CD8-positive, alpha-beta memory T cell (primary cell): ENCODE results near the gene DAB2IP. TPM values are rescaled to one million over a fixed set of nuclear protein-coding genes. Genes with fewer than 3 reads are reported as not detected.

Experiments
- CTCF ChIA-PET: fragments of 350-600 bp; sonication (Branson Sonifier 250); formaldehyde crosslinking; loops from one replicate; lab custom pipeline; 2021; ENCODE audit warnings: antibody characterized with exemption; lab: Charles Lee
- POLR2A ChIA-PET: fragments of 350-600 bp; sonication (Branson Sonifier 250); formaldehyde crosslinking; loops from one replicate; lab custom pipeline; 2021; ENCODE audit warnings: antibody characterized with exemption; lab: Charles Lee
- DNase-seq, 5 donors: peaks; one replicate each; pipeline versions ENCODE4 v3.0.0 to v3.0.0-alpha.2; 2020 to 2022; ENCODE audit warnings: mixed read lengths in 1 of 5
- H3K27ac ChIP-seq: one replicate; pipeline ENCODE4 v1.7.0; 2013; ENCODE audit warnings: low read depth, mild to moderate bottlenecking, low read length, moderate library complexity
- H3K27me3 ChIP-seq: 2 replicates; pipeline ENCODE4 v1.7.0; 2013; ENCODE audit warnings: low read length, mild to moderate bottlenecking; ENCODE audit not compliant: insufficient read depth, poor library complexity, severe bottlenecking
- H3K36me3 ChIP-seq: 2 replicates; pipeline ENCODE4 v1.7.0; 2013; ENCODE audit warnings: mild to moderate bottlenecking, low read length, moderate library complexity; ENCODE audit not compliant: insufficient read depth
- H3K4me1 ChIP-seq: 2 replicates; pipeline ENCODE4 v1.7.0; 2013; ENCODE audit warnings: mild to moderate bottlenecking, low read length, moderate library complexity; ENCODE audit not compliant: insufficient read depth
- H3K4me3 ChIP-seq: 2 replicates; pipeline ENCODE4 v1.7.0; 2013; ENCODE audit warnings: mild to moderate bottlenecking, low read length
- H3K9me3 ChIP-seq: 2 replicates; pipeline ENCODE4 v1.7.0; 2013; ENCODE audit warnings: mild to moderate bottlenecking, low read length
- H3K27ac Mint-ChIP-seq, 8 donors: one replicate each; pipeline ENCODE4 v1.8.0; 2020 to 2021; ENCODE audit warnings: mixed read lengths in 8 of 8, mild to moderate bottlenecking in 6 of 8, inconsistent platforms in 3 of 8, moderate library complexity in 3 of 8
- H3K27me3 Mint-ChIP-seq, 2 donors: one replicate each; pipeline ENCODE4 v1.8.0; 2020 to 2021; ENCODE audit warnings: mixed read lengths in 2 of 2, mild to moderate bottlenecking in 1 of 2, moderate library complexity in 1 of 2
- H3K36me3 Mint-ChIP-seq, 3 donors: one replicate each; pipeline ENCODE4 v1.8.0; 2020 to 2021; ENCODE audit warnings: mixed read lengths in 3 of 3, inconsistent platforms in 1 of 3, mild to moderate bottlenecking in 1 of 3
- H3K4me1 Mint-ChIP-seq, 3 donors: one replicate each; pipeline ENCODE4 v1.8.0; 2020 to 2021; ENCODE audit warnings: mixed read lengths in 3 of 3, inconsistent platforms in 1 of 3, mild to moderate bottlenecking in 1 of 3
- H3K4me3 Mint-ChIP-seq, 7 donors: one replicate each; pipeline ENCODE4 v1.8.0; 2020 to 2021; ENCODE audit warnings: mixed read lengths in 7 of 7, mild to moderate bottlenecking in 6 of 7, moderate library complexity in 4 of 7, inconsistent platforms in 2 of 7
- H3K9me3 Mint-ChIP-seq, 5 donors: one replicate each; pipeline ENCODE4 v1.8.0; 2020 to 2022; ENCODE audit warnings: mixed read lengths in 5 of 5, mild to moderate bottlenecking in 3 of 5, moderate library complexity in 2 of 5, inconsistent platforms in 1 of 5
- polyA plus RNA-seq: library from polyadenylated mRNA; unstranded; fragments of 300-500 nt; fragmentation: Illumina TruSeq; gene quantifications from one replicate; pipeline ENCODE4 v1.2.3, GENCODE V29; 2021
- total RNA-seq, 2 experiments: library from RNA; stranded (reverse); gene quantifications; one replicate each; pipeline ENCODE4 v1.2.3, GENCODE V29; 2021

DAB2IP gene
- total and polyA plus RNA-seq, 3 experiments from 2014 or later: 0.15 to 0.41 (median 0.27) TPM

GRCh38 chr9:121811140-121811539, 159.7 kb downstream of the DAB2IP start:
- no peaks in the 10 kb centered on the region for H3K27me3 ChIP-seq
- ChIA-PET CTCF (no interaction called here), POLR2A (no interaction called here)
- no peaks in the 10 kb centered on the region for H3K4me1 ChIP-seq
- no peaks in the 10 kb centered on the region for H3K9me3 Mint-ChIP-seq
- no peaks in the 10 kb centered on the region for H3K27me3 Mint-ChIP-seq
- no peaks in the 10 kb centered on the region for H3K36me3 Mint-ChIP-seq
- no peaks in the 10 kb centered on the region for H3K4me1 Mint-ChIP-seq
- no peak overlapping the region for H3K27ac Mint-ChIP-seq
- H3K4me3 Mint-ChIP-seq: no peak overlapping the region
- no peaks in the 10 kb centered on the region for H3K9me3 ChIP-seq
- no peaks in the 10 kb centered on the region for H3K36me3 ChIP-seq
- DNase-seq: no peak
- no peak overlapping the region for H3K4me3 ChIP-seq
- H3K27ac ChIP-seq: no peak overlapping the region

GRCh38 chr9:121811751-121812150, 160.3 kb downstream of the DAB2IP start:
- H3K4me1 Mint-ChIP-seq: no peaks in the 10 kb centered on the region
- peak overlapping the region in 1 of 8 donors; percentile 29 for H3K27ac Mint-ChIP-seq
- H3K36me3 Mint-ChIP-seq: no peaks in the 10 kb centered on the region
- DNase-seq: no peak
- ChIA-PET CTCF (no interaction called here), POLR2A (no interaction called here)
- no peaks in the 10 kb centered on the region for H3K4me1 ChIP-seq
- H3K9me3 ChIP-seq: no peaks in the 10 kb centered on the region
- no peaks in the 10 kb centered on the region for H3K27me3 ChIP-seq
- H3K4me3 Mint-ChIP-seq: no peak overlapping the region
- H3K27me3 Mint-ChIP-seq: no peaks in the 10 kb centered on the region
- H3K4me3 ChIP-seq: no peak overlapping the region
- no peaks in the 10 kb centered on the region for H3K36me3 ChIP-seq
- no peaks in the 10 kb centered on the region for H3K9me3 Mint-ChIP-seq
- H3K27ac ChIP-seq: no peak overlapping the region

- Mint-ChIP-seq H3K27me3 (no peaks in the 10 kb centered on the region), H3K27ac (no peak overlapping the region), H3K4me1 (no peaks in the 10 kb centered on the region), H3K4me3 (no peak overlapping the region), H3K9me3 (no peaks in the 10 kb centered on the region), H3K36me3 (no peaks in the 10 kb centered on the region)
- DNase-seq: no peak
- Histone ChIP-seq H3K36me3 (no peaks in the 10 kb centered on the region), H3K4me3 (no peak overlapping the region), H3K9me3 (no peaks in the 10 kb centered on the region), H3K27me3 (no peaks in the 10 kb centered on the region), H3K27ac (no peak overlapping the region), H3K4me1 (no peaks in the 10 kb centered on the region)
- POLR2A ChIA-PET: no interaction called here
- CTCF ChIA-PET: no interaction called here
These were observed 160.8 kb downstream of the DAB2IP start for GRCh38 chr9:121812159-121812735.

- POLR2A ChIA-PET: no interaction called here
- no peak for DNase-seq
- CTCF ChIA-PET: no interaction called here
These were observed 162.2 kb downstream of the DAB2IP start for GRCh38 chr9:121813519-121814210.

GRCh38 chr9:121814594-121814993, 163.2 kb downstream of the DAB2IP start:
- H3K4me1 Mint-ChIP-seq: no peaks in the 10 kb centered on the region
- ChIA-PET POLR2A (no interaction called here), CTCF (no interaction called here)
- no peak overlapping the region for H3K27ac ChIP-seq
- H3K27me3 ChIP-seq: no peaks in the 10 kb centered on the region
- H3K4me3 ChIP-seq: no peak overlapping the region
- no peaks in the 10 kb centered on the region for H3K36me3 ChIP-seq
- DNase-seq: no peak
- no peak overlapping the region for H3K27ac Mint-ChIP-seq
- H3K4me1 ChIP-seq: no peaks in the 10 kb centered on the region
- no peaks in the 10 kb centered on the region for H3K27me3 Mint-ChIP-seq
- H3K36me3 Mint-ChIP-seq: no peaks in the 10 kb centered on the region
- no peaks in the 10 kb centered on the region for H3K9me3 ChIP-seq
- H3K9me3 Mint-ChIP-seq: no peaks in the 10 kb centered on the region
- no peak overlapping the region for H3K4me3 Mint-ChIP-seq

More at GRCh38 chr9:121813519-121814210, 162.2 kb downstream of the DAB2IP start:
- H3K4me3 Mint-ChIP-seq: no peak overlapping the region
- no peaks in the 10 kb centered on the region for H3K9me3 Mint-ChIP-seq
- Histone ChIP-seq H3K9me3 (no peaks in the 10 kb centered on the region), H3K4me1 (no peaks in the 10 kb centered on the region), H3K27me3 (no peaks in the 10 kb centered on the region), H3K27ac (no peak overlapping the region), H3K4me3 (no peak overlapping the region), H3K36me3 (no peaks in the 10 kb centered on the region)
- no peaks in the 10 kb centered on the region for H3K27me3 Mint-ChIP-seq
- no peaks in the 10 kb centered on the region for H3K36me3 Mint-ChIP-seq
- H3K4me1 Mint-ChIP-seq: no peaks in the 10 kb centered on the region
- H3K27ac Mint-ChIP-seq: peak overlapping the region in 1 of 8 donors; percentile 70

GRCh38 chr9:121815084-121815483, 163.7 kb downstream of the DAB2IP start:
- no peak overlapping the region for H3K4me3 ChIP-seq
- H3K27ac Mint-ChIP-seq: no peak overlapping the region
- no peak overlapping the region for H3K27ac ChIP-seq
- no peaks in the 10 kb centered on the region for H3K4me1 Mint-ChIP-seq
- no peak overlapping the region for H3K4me3 Mint-ChIP-seq
- H3K9me3 Mint-ChIP-seq: no peaks in the 10 kb centered on the region
- no peaks in the 10 kb centered on the region for H3K36me3 Mint-ChIP-seq
- H3K27me3 ChIP-seq: no peaks in the 10 kb centered on the region
- no peaks in the 10 kb centered on the region for H3K36me3 ChIP-seq
- no peaks in the 10 kb centered on the region for H3K27me3 Mint-ChIP-seq
- no peak for DNase-seq
- CTCF ChIA-PET: no interaction called here
- no peaks in the 10 kb centered on the region for H3K9me3 ChIP-seq
- POLR2A ChIA-PET: no interaction called here
- H3K4me1 ChIP-seq: no peaks in the 10 kb centered on the region

- no peaks in the 10 kb centered on the region for H3K9me3 Mint-ChIP-seq
- no peaks in the 10 kb centered on the region for H3K4me1 Mint-ChIP-seq
- DNase-seq: no peak
- H3K4me3 Mint-ChIP-seq: no peak overlapping the region
- H3K36me3 Mint-ChIP-seq: no peaks in the 10 kb centered on the region
- Histone ChIP-seq H3K27me3 (no peaks in the 10 kb centered on the region), H3K4me1 (no peaks in the 10 kb centered on the region), H3K36me3 (no peaks in the 10 kb centered on the region), H3K27ac (no peak overlapping the region), H3K4me3 (no peak overlapping the region), H3K9me3 (no peaks in the 10 kb centered on the region)
- H3K27ac Mint-ChIP-seq: no peak overlapping the region
- H3K27me3 Mint-ChIP-seq: no peaks in the 10 kb centered on the region
- ChIA-PET POLR2A (no interaction called here), CTCF (no interaction called here)
These were observed 164.4 kb downstream of the DAB2IP start for GRCh38 chr9:121815546-121816448.

GRCh38 chr9:121816449-121816817, 165.0 kb downstream of the DAB2IP start:
- H3K4me3 ChIP-seq: no peak overlapping the region
- Mint-ChIP-seq H3K4me1 (no peaks in the 10 kb centered on the region), H3K4me3 (no peak overlapping the region), H3K36me3 (no peaks in the 10 kb centered on the region), H3K27ac (no peak overlapping the region), H3K27me3 (no peaks in the 10 kb centered on the region), H3K9me3 (no peaks in the 10 kb centered on the region)
- H3K27ac ChIP-seq: no peak overlapping the region
- H3K9me3 ChIP-seq: no peaks in the 10 kb centered on the region
- no peaks in the 10 kb centered on the region for H3K36me3 ChIP-seq
- H3K4me1 ChIP-seq: no peaks in the 10 kb centered on the region
- no peaks in the 10 kb centered on the region for H3K27me3 ChIP-seq
- no peak for DNase-seq
- ChIA-PET POLR2A (no interaction called here), CTCF (no interaction called here)
